Measurements from ENCODE around the gene CDA.

Gene CDA

GRCh38 chr1:20571427-20571826 lies 17.5 kb upstream of the CDA start:
- TF ChIP-seq CTCF (IDR thresholded peaks at IDR 0.05; ENCODE audit: low read depth, low read length): no peak
- DNase-seq (ENCODE audit: low read depth in 2 of 2): no peak
- H3K4me3 ChIP-seq (replicated peaks in 1 of 2; ENCODE audit: low read depth in 2 of 2, low read length in 2 of 2): no peak overlapping the region

DNA sequence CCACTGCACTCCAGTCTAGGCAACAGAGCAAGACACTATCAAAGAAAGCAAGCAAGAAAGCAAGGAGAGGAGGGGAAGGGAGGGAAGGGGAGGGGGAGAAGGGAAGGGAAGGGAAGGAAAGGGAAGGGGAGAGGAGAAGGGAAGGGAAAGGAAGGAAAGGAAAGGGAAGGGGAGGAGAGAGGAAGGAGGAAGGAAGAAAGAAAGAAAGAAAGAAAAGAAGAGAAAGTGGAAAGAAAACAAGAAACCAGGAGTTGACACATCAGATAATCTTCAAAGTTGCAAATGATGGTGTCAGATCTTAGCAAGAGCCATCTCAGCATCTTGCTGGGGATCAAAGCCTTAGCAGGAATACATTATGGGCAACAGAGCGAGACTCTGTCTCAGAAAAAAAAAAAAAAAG lies 14.9 kb upstream of the CDA start:
- DNase-seq (ENCODE audit: low read depth in 2 of 2): no peak
- no peak for TF ChIP-seq CTCF (IDR thresholded peaks at IDR 0.05; ENCODE audit: low read depth, low read length)
- H3K4me3 ChIP-seq (replicated peaks in 1 of 2; ENCODE audit: low read depth in 2 of 2, low read length in 2 of 2): no peak overlapping the region

DNA sequence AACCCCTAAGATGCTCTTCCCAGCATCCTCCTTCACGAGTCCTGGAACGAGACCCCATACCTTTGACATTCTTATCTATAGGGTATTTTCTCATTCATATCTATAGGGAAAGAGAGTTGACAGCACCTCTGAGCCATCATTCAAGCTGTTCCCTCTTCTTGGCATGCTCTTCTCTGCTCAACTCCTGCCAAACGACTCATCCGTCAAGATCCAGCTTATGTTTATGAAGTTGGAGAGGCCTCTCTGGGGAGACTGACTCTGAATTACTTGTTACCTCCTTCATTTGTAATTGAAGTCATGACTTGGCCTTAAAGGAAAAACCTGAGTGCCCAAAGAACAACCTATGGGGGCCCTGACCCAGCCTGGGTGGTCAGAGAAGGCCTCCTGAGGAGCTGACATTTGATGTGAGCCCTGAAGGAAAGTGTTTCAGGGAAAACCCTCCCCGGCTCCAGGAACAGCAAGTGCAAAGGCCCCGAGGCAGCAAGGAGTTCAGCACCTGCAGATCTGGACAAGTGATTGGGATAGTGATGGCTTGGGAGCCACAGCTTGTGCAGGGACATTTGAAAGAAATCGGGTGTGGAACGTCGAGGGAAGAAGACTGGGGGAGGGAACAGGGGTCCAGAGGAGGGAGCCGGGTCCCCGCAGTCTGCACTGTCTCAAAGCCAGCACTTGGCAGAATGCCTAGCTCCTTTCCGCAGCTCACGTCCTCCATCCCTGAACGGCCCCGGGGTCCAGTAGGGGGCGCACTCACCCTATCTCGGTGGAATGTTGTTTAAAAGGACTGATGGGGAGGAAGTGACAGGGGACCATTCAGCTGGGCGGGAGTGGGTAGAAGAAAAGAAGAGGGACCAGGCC lies 14.0 kb upstream of the CDA start:
- no peak overlapping the region for H3K4me3 ChIP-seq (replicated peaks in 1 of 2; ENCODE audit: low read depth in 2 of 2, low read length in 2 of 2)
- TF ChIP-seq CTCF (IDR thresholded peaks at IDR 0.05; ENCODE audit: low read depth, low read length): peak; percentile 91
- peak; percentile 77 to 91 for DNase-seq (ENCODE audit: low read depth in 2 of 2)

DNA sequence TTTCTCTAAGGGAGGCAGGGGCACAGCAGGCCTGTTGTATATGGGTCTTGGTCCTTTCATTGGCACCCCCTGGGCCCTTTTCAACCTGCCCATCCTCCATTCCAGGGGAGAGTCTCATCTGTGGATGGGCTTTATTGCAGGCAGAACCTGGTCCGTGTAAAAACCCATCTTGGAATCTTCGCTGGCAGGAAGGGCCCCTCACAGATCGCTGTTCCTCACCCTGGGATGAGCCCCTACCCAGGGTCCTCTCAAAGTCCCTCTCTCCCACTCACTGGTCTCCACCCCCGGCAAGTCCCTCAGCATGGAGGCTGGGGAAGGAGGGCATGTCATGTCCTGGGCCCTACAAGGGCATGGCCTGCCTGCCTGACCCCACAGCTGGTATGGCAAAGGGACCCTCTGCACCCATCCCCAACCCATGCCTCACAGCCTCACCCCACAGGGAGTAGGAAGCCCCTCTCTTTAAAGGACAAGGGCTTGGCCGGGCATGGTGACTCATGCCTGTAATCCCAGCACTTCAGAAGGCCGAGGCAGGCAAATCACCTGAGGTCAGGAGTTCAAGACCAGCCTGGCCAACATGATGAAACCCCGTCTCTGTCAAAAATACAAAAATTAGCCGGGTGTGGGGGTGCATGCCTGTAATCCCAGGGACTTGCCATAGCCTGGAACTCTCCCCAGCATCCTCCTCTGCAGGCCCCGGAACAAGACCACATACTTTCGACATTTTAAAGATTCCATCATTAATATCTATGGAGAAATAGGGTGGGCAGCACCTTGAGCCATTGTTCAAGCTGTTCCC lies 13.2 kb upstream of the CDA start:
- TF ChIP-seq CTCF (IDR thresholded peaks at IDR 0.05; ENCODE audit: low read depth, low read length): no peak
- DNase-seq (ENCODE audit: low read depth in 2 of 2): no peak
- H3K4me3 ChIP-seq (replicated peaks in 1 of 2; ENCODE audit: low read depth in 2 of 2, low read length in 2 of 2): no peak overlapping the region

DNA sequence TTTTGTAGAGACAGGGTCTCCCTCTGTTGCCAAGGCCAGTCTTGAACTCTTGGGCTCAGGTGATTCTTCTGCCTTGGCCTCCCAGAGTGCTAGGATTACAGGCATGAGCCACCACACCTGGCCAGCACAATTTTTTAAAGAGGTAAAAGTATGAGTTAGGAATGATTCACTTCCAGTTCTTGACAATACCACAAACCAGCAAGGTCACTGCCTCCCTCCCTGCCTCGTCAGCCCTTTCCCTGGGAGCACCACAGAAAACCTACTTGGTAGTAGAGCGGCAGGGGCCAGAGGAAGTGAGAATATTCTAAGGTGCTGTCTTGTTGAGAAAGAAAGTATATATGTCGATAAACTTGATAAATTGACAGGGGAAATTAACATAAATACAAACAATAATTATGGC lies 10.8 kb upstream of the CDA start:
- no peak for TF ChIP-seq CTCF (IDR thresholded peaks at IDR 0.05; ENCODE audit: low read depth, low read length)
- DNase-seq (ENCODE audit: low read depth in 2 of 2): peak in 1 of 2 donors; percentile 50
- no peak overlapping the region for H3K4me3 ChIP-seq (replicated peaks in 1 of 2; ENCODE audit: low read depth in 2 of 2, low read length in 2 of 2)

GRCh38 chr1:20578721-20579395 lies 10.0 kb upstream of the CDA start:
- TF ChIP-seq CTCF (IDR thresholded peaks at IDR 0.05; ENCODE audit: low read depth, low read length): no peak
- no peak overlapping the region for H3K4me3 ChIP-seq (replicated peaks in 1 of 2; ENCODE audit: low read depth in 2 of 2, low read length in 2 of 2)
- peak in 1 of 2 donors; percentile 47 for DNase-seq (ENCODE audit: low read depth in 2 of 2)
